ENCODE measurements around the gene ATP11B. TPM values are rescaled to one million over a fixed set of nuclear protein-coding genes. Genes with fewer than 3 reads are reported as not detected.
"Not testable (repeated sequence)": the region's sequence is repeated elsewhere in the genome, so short reads cannot be mapped to it uniquely, and the experiment has no call there.

Gene ATP11B
- total RNA-seq, 1 experiment from 2014 or later = 73.9 TPM

DNA sequence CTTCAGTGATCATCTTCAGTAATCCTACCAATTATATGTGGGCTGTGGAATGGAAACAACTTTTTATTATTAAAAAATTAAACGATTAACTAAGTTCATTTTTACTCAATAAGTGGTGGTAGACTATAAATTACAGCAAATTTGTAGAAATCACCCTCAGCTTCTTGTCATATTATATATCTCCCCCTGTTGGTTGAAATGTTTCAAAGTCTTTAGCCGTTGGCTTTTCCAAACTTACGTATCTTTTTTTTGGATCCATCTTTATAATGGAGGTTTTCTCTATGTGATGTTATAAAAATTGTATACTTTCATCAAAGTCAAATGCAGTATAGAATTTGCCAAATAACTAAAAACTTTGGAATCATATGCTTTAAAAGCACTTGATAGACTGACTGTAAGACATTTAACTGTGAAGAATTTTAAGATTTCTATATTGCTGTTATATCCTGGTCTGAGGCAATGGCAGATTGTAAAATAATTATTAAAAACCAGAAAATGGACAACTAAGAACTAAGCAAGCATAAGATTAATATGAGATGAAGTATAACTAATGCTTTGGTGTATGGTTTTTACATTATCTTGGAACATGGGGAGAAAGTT, 44.7 kb downstream of the ATP11B start:
- Histone ChIP-seq H3K4me1 (no peaks in the 10 kb centered on the region), H3K9me3 (replicated peaks) (no peaks in the 10 kb centered on the region), H3K27ac (no peak overlapping the region), H3K36me3 (peaks cover 22% of the 10 kb centered on the region), H3K27me3 (no peaks in the 10 kb centered on the region), H3K4me3 (no peak overlapping the region)
- DNase-seq = peak in 1 of 2 experiments; percentile 30

DNA sequence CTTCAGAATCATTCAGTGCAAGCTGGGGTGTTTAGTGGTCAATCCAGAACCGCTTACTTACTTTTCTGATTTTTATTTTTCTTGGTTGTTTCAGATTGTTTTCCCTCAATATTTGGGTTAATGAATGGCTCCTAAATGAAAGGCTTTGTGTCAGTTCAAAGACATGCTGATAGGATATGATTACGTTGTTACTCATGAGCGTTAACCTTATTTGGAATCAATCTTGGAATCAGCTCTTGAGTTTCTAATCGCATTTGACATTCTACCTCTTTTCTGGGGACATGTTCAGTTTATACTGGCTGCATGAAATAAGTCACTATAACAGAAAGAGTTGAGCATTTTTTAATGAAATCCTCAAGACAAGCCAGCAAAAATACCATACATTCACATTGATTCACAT, 50.2 kb downstream of the ATP11B start:
- DNase-seq = no peak
- no peak overlapping the region for H3K27ac ChIP-seq

DNA sequence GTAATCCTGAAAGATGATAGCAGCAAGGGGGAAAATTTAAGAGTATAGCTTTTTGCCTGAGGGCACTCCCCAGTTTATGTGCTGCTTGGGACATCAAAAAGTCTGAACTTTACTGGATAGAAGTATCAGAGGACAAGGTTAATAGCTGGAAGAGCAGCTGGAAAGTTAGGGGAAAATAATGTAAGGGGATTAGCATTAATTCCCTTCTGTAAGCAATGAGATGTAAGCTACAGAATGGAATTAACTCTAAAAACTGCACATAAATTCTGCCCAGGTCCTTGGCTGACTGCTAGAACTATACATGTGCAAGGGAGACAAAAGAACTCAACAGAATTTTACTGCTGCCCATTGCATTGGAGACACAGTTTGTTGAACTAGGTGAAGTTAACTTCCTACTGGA, 55.6 kb downstream of the ATP11B start:
- H3K27ac ChIP-seq = no peak overlapping the region
- no peaks in the 10 kb centered on the region for H3K9me3 ChIP-seq (replicated peaks)
- peaks cover 47% of the 10 kb centered on the region for H3K36me3 ChIP-seq
- H3K4me3 ChIP-seq = no peak overlapping the region
- no peaks in the 10 kb centered on the region for H3K27me3 ChIP-seq
- H3K4me1 ChIP-seq = no peaks in the 10 kb centered on the region
- peak; percentile 13 to 54 for DNase-seq

More for the DNA sequence above, 50.2 kb downstream of the ATP11B start:
- Histone ChIP-seq H3K27me3 (no peaks in the 10 kb centered on the region), H3K36me3 (peaks cover 31% of the 10 kb centered on the region), H3K9me3 (replicated peaks) (no peaks in the 10 kb centered on the region), H3K4me1 (no peaks in the 10 kb centered on the region), H3K4me3 (no peak overlapping the region)

DNA sequence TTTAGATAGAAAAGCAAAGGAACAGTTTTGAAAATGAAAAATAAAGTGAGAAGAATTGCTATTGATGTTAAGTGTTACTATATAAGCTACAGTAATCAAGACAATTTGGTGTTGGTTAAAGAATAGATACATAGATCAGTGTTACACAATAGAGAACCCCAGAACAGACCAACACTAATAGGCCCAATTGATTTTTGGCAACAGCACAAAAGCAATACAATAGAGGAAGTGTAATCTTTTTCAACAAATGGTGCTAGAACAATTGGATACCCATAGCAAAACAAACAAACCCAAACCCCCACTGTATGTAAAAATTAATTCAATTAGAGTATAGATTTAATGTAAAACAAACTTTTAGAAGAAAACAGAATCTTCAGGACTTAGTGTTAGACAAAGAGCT, 61.8 kb downstream of the ATP11B start:
- peaks cover 16% of the 10 kb centered on the region for H3K36me3 ChIP-seq
- no peak overlapping the region for H3K27ac ChIP-seq
- DNase-seq = no peak
- H3K27me3 ChIP-seq = no peaks in the 10 kb centered on the region
- no peaks in the 10 kb centered on the region for H3K9me3 ChIP-seq (replicated peaks)
- no peak overlapping the region for H3K4me3 ChIP-seq
- no peaks in the 10 kb centered on the region for H3K4me1 ChIP-seq

DNA sequence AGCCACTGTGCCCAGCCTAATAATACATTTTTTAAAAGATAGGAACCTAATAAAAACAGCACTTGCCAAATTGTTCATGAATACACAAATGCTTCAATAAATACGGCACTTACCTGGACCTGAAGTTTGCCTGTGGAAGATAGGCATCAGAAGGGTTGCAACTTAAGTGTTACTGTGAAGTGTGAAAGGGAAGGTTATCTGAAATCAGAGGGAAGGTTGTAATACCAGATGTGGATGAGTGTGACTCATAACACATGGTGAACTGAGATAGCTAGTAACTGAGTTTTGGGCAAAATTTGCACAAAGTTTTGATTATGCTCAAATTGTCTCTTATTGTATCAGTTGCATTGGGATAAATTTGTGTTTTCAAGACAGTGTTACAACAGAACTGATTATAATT, 68.0 kb downstream of the ATP11B start:
- no peak overlapping the region for H3K27ac ChIP-seq
- no peak overlapping the region for H3K4me3 ChIP-seq
- no peaks in the 10 kb centered on the region for H3K9me3 ChIP-seq (replicated peaks)
- H3K27me3 ChIP-seq = no peaks in the 10 kb centered on the region
- H3K4me1 ChIP-seq = no peaks in the 10 kb centered on the region
- H3K36me3 ChIP-seq = peaks cover 10% of the 10 kb centered on the region
- DNase-seq = no peak

DNA sequence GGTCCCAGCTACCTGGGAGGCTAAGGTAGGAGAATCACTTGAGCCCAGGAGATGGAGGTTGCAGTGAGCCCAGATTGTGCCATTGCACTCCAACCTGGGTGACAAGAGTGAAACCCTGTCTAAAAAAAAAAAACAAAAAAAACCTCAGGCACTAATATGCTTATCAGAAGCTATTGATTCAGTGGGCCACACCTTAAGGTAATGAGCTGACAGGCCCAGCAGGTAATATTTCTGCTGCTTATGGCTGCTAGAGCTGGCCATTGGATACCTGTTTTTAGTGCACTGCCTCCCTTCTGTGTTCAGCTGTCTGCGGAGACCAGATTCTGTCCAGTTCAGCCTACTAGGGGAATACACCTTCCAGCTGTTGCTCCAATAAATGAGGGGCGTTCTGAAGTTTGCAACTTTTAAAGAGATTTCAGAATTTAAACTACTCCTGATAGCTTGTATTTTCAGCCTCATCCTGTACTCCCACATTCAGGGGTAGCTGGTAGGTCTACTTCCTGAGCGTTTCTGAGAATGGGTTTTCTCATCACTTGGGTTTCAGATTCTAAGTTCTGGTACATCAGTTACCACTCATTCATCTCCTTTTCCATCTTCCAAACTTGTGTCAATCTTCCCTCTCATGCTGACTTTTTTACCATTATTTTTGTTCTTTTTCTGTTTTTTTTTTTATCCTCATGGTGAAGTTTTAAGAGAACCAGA, 69.0 kb downstream of the ATP11B start:
- Histone ChIP-seq H3K36me3 (peaks cover 11% of the 10 kb centered on the region), H3K27ac (no peak overlapping the region)

DNA sequence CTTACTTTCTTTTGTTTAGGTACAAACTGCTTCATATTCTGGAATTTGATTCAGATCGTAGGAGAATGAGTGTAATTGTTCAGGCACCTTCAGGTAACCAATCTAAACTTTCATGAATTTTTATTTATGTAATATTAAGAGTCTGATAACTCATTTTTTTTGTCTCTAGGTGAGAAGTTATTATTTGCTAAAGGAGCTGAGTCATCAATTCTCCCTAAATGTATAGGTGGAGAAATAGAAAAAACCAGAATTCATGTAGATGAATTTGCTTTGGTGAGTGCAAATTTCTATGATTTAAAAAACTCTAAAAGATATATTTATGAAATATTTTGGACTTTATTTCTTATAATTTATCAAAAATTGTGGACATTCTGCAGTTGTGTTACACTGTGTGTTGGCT, 75.8 kb downstream of the ATP11B start:
- peaks cover 43% of the 10 kb centered on the region for H3K36me3 ChIP-seq
- DNase-seq = no peak
- H3K27ac ChIP-seq = no peak overlapping the region
- H3K9me3 ChIP-seq (replicated peaks) = no peaks in the 10 kb centered on the region; the same call in 1 of the 2 replicates
- H3K4me1 ChIP-seq = no peaks in the 10 kb centered on the region
- no peaks in the 10 kb centered on the region for H3K27me3 ChIP-seq
- no peak overlapping the region for H3K4me3 ChIP-seq

More for the DNA sequence above, 69.0 kb downstream of the ATP11B start:
- Histone ChIP-seq H3K9me3 (replicated peaks) (no peaks in the 10 kb centered on the region), H3K27me3 (no peaks in the 10 kb centered on the region), H3K4me1 (no peaks in the 10 kb centered on the region), H3K4me3 (no peak overlapping the region)
- DNase-seq = no peak

DNA sequence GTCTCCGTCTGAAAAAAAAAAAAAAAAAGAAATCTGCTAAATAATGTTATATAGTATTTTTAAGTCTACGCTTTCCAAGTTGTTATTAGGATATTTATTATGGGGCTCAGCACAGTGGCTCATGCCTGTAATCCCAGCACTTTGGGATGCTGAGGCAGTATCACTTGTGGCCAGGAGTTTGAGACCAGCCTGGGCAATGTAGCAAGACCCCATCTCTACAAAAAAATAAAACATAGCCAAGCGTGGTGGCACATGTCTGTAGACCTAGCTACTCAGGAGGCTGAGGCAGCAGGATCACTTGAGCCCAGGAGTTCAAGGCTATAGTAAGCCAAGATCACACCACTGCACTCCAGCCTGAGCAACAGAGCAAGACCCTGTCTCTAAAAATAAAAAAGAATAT, 77.6 kb downstream of the ATP11B start:
- H3K36me3 ChIP-seq = peaks cover 48% of the 10 kb centered on the region
- not testable (repeated sequence) for DNase-seq; H3K27me3 ChIP-seq; H3K9me3 ChIP-seq (replicated peaks); H3K4me3 ChIP-seq; H3K27ac ChIP-seq; H3K4me1 ChIP-seq

DNA sequence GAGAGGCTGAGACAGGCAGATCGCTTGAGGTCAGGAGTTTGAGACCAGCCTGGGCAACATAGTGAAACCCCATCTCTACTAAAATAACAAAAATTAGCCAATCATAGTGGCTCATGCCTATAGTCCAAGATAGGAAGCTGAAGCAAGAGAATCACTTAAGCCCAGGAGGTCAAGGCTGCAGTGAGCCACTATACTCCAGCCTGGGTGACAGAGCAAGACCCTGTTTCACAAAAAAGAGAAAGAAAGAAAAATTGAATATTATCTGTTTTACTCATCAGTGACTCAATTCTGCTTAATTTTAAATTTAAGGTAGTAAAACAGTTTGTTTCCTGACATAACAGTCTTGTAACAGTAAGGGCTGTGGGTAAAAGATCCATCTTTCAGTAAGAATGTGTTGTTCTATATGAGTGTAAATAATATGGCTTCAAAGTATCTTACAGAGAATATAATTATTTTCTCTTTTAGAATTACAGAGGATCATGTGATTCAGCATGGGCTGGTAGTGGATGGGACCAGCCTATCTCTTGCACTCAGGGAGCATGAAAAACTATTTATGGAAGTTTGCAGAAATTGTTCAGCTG, 85.8 kb downstream of the ATP11B start:
- Histone ChIP-seq H3K4me3 (no peak overlapping the region), H3K36me3 (peaks cover 13% of the 10 kb centered on the region), H3K27me3 (no peaks in the 10 kb centered on the region), H3K4me1 (no peaks in the 10 kb centered on the region), H3K9me3 (replicated peaks) (no peaks in the 10 kb centered on the region), H3K27ac (no peak overlapping the region)
- DNase-seq = no peak

DNA sequence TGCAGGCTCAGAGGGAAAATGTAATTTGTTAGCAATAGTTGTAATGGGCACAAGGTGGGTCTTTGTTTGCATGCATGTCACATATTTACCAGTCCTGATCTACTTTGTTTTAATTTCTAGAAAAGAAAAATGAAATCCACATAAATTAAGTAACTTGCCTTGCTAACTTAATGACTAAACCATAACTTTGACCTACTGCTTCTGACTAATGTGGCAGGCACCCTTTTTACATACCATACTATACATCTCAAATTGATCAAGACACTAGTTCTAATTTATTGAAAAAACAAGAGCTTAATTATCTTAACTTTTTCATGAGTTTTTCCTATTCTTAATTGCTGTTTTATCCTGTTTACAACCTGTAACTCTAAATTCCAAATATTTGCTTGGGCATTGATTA, 93.2 kb downstream of the ATP11B start:
- Histone ChIP-seq H3K9me3 (replicated peaks) (no peaks in the 10 kb centered on the region), H3K4me3 (no peak overlapping the region), H3K27ac (no peak overlapping the region), H3K36me3 (peaks cover 28% of the 10 kb centered on the region), H3K4me1 (no peaks in the 10 kb centered on the region), H3K27me3 (no peaks in the 10 kb centered on the region)
- DNase-seq = no peak

DNA sequence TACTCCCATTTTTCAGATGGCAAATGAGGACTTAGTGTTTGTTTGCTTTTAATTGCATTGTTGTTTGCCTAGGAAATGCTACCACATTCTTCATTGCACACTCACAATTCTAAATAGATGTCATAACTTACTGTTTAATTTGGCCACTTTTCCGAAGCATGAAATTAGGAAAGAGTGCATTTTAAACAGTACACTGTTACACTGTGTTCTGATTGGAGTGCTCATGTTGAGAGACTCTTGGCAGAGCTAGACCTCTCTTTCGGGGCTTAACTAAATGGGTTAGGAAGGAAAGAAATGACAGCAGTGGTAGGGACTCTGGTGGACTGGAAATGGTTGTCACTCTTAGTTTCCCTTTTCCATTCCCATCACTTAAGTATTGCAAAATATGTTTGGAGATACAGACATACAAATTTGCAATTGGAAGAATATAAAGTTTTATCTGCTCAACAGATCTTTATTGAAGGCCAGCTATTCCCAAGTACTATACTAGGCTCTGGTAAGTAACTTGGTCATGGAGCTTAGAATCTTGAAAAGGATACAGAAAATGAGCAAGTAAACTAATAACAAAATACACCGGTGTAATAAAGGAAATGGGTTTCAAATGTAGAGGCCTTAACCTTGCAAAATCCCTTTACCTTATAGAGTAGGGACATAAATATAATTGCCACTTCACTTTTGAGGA, 96.8 kb downstream of the ATP11B start:
- no peak for DNase-seq
- Histone ChIP-seq H3K4me1 (no peaks in the 10 kb centered on the region), H3K27ac (no peak overlapping the region), H3K4me3 (no peak overlapping the region), H3K36me3 (peaks cover 29% of the 10 kb centered on the region), H3K27me3 (no peaks in the 10 kb centered on the region), H3K9me3 (replicated peaks) (no peaks in the 10 kb centered on the region)

DNA sequence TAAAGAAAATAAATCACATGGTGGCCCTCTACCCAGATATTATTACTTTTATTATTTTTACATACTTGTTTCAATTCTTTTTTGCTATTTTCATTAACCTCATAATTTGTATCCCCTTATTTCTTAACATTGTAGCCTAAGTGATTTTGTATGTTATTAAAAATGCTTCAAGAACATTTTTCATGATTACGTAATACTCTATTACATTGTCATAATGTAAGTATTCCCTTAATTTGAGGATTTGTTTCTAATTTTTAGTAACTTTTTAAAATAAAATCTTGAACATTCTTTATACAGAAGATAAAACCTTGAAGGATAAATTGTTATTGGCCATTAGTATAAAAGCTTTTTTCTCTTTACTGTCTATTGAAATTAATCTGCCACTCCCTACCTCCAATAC, 98.1 kb downstream of the ATP11B start:
- peaks cover 29% of the 10 kb centered on the region for H3K36me3 ChIP-seq
- no peaks in the 10 kb centered on the region for H3K27me3 ChIP-seq
- no peak overlapping the region for H3K4me3 ChIP-seq
- no peak overlapping the region for H3K27ac ChIP-seq
- no peaks in the 10 kb centered on the region for H3K4me1 ChIP-seq
- DNase-seq = no peak
- H3K9me3 ChIP-seq (replicated peaks) = no peaks in the 10 kb centered on the region

DNA sequence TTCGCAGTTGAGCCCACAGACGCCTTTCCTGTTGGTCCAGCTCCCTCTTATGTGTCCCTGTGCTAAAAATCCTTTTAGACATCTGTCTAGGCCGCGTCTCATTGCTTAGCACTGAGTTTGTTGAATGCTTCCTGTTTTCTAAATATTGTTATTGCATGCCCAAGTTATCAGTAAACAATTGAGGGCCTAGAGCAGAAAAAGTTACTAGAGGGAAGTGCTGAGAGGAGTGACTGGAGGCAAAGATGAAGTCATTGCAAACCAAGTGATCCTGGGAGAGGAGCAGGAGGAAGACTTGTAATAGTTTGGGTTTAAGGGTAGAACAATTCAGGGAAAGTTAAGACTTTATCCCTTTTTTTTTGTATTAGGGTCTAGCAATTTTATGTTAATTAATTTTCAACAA, 98.9 kb downstream of the ATP11B start:
- no peaks in the 10 kb centered on the region for H3K27me3 ChIP-seq
- H3K27ac ChIP-seq = no peak overlapping the region
- peaks cover 35% of the 10 kb centered on the region for H3K36me3 ChIP-seq

DNA sequence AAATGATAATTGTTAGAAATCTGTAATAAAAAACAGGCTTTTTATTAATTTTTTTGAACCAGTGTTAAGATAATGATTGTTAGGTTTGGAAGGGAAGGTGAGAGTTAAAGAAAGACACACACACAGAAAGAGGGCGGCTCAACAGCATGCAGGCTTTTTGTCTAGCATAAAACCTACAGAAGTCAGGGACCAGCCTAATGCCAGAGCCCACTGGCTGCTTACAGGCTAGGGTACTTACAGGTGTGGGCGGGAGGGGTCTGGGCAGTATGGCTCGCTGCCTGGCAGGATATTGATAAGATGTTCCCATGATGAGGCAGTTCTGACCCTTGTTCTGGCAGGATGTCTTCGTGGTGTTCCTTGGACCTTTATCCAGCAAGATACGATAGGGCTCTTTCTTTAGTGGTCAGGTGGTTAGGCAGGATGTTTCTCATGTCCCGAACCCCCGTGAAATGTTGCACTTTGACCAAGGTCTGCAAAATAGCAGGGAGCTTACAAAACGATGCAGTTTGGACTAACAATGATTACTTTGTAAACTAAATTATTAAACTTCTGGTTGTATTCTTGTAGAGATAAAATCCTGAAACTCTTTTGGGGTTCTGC, 102.3 kb downstream of the ATP11B start:
- Histone ChIP-seq H3K4me1 (no peaks in the 10 kb centered on the region), H3K36me3 (peaks cover 26% of the 10 kb centered on the region), H3K27me3 (no peaks in the 10 kb centered on the region), H3K27ac (no peak overlapping the region), H3K4me3 (no peak overlapping the region), H3K9me3 (replicated peaks) (no peaks in the 10 kb centered on the region)
- no peak for DNase-seq

More for the DNA sequence above, 98.9 kb downstream of the ATP11B start:
- Histone ChIP-seq H3K9me3 (replicated peaks) (no peaks in the 10 kb centered on the region), H3K4me3 (no peak overlapping the region), H3K4me1 (no peaks in the 10 kb centered on the region)
- DNase-seq = no peak

DNA sequence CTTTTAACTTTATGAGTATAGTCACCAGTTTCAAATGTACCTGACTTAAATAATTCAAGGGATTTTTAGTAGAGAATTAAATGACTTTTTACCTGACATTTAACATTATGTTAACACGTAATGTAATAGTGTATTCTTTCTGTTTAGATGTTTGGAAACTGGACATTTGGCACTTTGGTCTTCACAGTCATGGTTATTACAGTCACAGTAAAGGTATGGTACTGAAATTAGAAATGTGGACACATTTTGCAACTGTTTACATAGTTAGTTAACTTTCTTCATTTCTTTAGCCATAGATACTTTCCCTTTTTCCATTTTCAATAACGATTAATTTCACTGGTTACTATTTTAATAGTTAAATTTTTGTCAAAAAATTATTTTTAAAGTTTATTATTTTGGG, 103.2 kb downstream of the ATP11B start:
- Histone ChIP-seq H3K9me3 (replicated peaks) (no peaks in the 10 kb centered on the region), H3K27ac (no peak overlapping the region), H3K36me3 (peaks cover 17% of the 10 kb centered on the region), H3K27me3 (no peaks in the 10 kb centered on the region), H3K4me3 (no peak overlapping the region), H3K4me1 (no peaks in the 10 kb centered on the region)
- no peak for DNase-seq
